ENCODE data around the gene TBC1D22A. TPM values are rescaled to one million over a fixed set of nuclear protein-coding genes. Genes with fewer than 3 reads are reported as not detected.

The TBC1D22A gene
- total RNA-seq, 1 experiment from 2014 or later, result 20.9 TPM

- TF ChIP-seq CTCF (IDR thresholded peaks at IDR 0.05 in 2 of 3, conservative IDR thresholded peaks at IDR 0.05 in 1 of 3; ENCODE audit: borderline replicate concordance in 1 of 3, insufficient read depth in 1 of 3, low read depth in 2 of 3, low read length in 2 of 3) (no peak), FOSL1 (IDR thresholded peaks at IDR 0.05; ENCODE audit: low read depth) (no peak), SRF (IDR thresholded peaks at IDR 0.05; ENCODE audit: low read depth) (no peak)
Measured at GRCh38 chr22:47172771-47173534, 410.5 kb downstream of the TBC1D22A start (continued).

- Histone ChIP-seq H3K27ac (ENCODE audit: low read depth, low read length) (no peak overlapping the region), H3K9me3 (ENCODE audit: control insufficient read depth in 1 of 2, insufficient read depth in 1 of 2, low read depth in 1 of 2, low read length in 2 of 2) (no peaks in the 10 kb centered on the region), H3K4me2 (ENCODE audit: low read length) (no peak overlapping the region), H2AFZ (ENCODE audit: low read depth, low read length, poor library complexity, severe bottlenecking) (no peak overlapping the region), H3K4me1 (ENCODE audit: control insufficient read depth in 1 of 2, insufficient read depth in 2 of 2, low read length in 2 of 2) (no peaks in the 10 kb centered on the region), H3K9ac (ENCODE audit: low read length) (no peak overlapping the region), H3K79me2 (ENCODE audit: insufficient read depth, low read length) (no peaks in the 10 kb centered on the region), H3K27me3 (ENCODE audit: insufficient read depth, low read length) (no peaks in the 10 kb centered on the region), H3K4me3 (replicated peaks in 1 of 2; ENCODE audit: low read depth in 1 of 2, low read length in 2 of 2) (no peak overlapping the region), H3K36me3 (ENCODE audit: control insufficient read depth in 1 of 2, insufficient read depth in 2 of 2, low read length in 2 of 2) (no peaks in the 10 kb centered on the region), H3K9me2 (ENCODE audit: insufficient read depth) (no peaks in the 10 kb centered on the region), H4K20me1 (ENCODE audit: insufficient read depth) (no peaks in the 10 kb centered on the region)
- ChIA-PET CTCF (no interaction called here), POLR2A (no interaction called here), RAD21 (ENCODE audit: low non-redundant PET in 1 of 2, low total read pairs in 2 of 2, uncharacterized antibody in 2 of 2, unreplicated experiment in 2 of 2) (no interaction called here)
- TF ChIP-seq POLR2A (IDR thresholded peaks at IDR 0.05; ENCODE audit: borderline replicate concordance, extremely low read depth, insufficient read depth, insufficient read length) (no peak), EZH2phosphoT487 (IDR thresholded peaks at IDR 0.05; ENCODE audit: borderline replicate concordance) (no peak), CEBPB (IDR thresholded peaks at IDR 0.05; ENCODE audit: low read depth) (no peak), ELF1 (IDR thresholded peaks at IDR 0.05; ENCODE audit: borderline replicate concordance, low read depth) (no peak), ZFX (IDR thresholded peaks at IDR 0.05) (no peak), SRF (IDR thresholded peaks at IDR 0.05; ENCODE audit: low read depth) (no peak), CBX3 (IDR thresholded peaks at IDR 0.05; ENCODE audit: low read depth) (no peak), SIN3A (IDR thresholded peaks at IDR 0.05; ENCODE audit: low read depth) (no peak), SP1 (IDR thresholded peaks at IDR 0.05; ENCODE audit: low read depth) (no peak), POLR2AphosphoS5 (IDR thresholded peaks at IDR 0.05; ENCODE audit: low read depth, low read length) (no peak), YY1 (IDR thresholded peaks at IDR 0.05; ENCODE audit: extremely low read depth, insufficient replicate concordance, low read depth, low read length) (no peak)
- DNase-seq (ENCODE audit: low read depth, low spot score) (no peak), ATAC-seq (no peak)
- BruUV-seq (replicated peaks), result no TSS peak
- intact Hi-C loops (cut with micrococcal nuclease), result no loop called here
Measured at GRCh38 chr22:47173535-47174021, 411.1 kb downstream of the TBC1D22A start.
